HG03575 (cell line): Measurements from ENCODE around the gene JPH3.

Experiments used
- ATAC-seq: cut with Tn5 transposase; IDR thresholded peaks from one replicate; pipeline ENCODE4 v1.9.1; 2021; ENCODE audit not compliant: unreplicated experiment, insufficient number of reproducible peaks, low FRiP score; ENCODE audit errors: extremely low read depth

JPH3 gene

GRCh38 chr16:87602001-87602775 lies at the start of gene JPH3:
Gene JPH3 (plus strand): TSS chr16:87602508. CDS start chr16:87603147, 639 bp downstream.
- no peak for ATAC-seq

- ATAC-seq: no peak
Measured at GRCh38 chr16:87552772-87553573, 49.3 kb upstream of the JPH3 start.

GRCh38 chr16:87554754-87555427 lies 47.4 kb upstream of the JPH3 start:
- ATAC-seq: no peak

GRCh38 chr16:87555647-87556046 lies 46.7 kb upstream of the JPH3 start:
- no peak for ATAC-seq

GRCh38 chr16:87556941-87557459 lies 45.3 kb upstream of the JPH3 start:
- ATAC-seq: no peak

GRCh38 chr16:87558682-87559081 lies 43.6 kb upstream of the JPH3 start:
- no peak for ATAC-seq

- ATAC-seq: no peak
Measured at GRCh38 chr16:87559945-87560344, 42.4 kb upstream of the JPH3 start.

- no peak for ATAC-seq
Measured at GRCh38 chr16:87560428-87561199, 41.7 kb upstream of the JPH3 start.

- ATAC-seq: no peak
Measured at GRCh38 chr16:87561200-87562105, 40.9 kb upstream of the JPH3 start.

GRCh38 chr16:87562201-87562600 lies 40.1 kb upstream of the JPH3 start:
- no peak for ATAC-seq

GRCh38 chr16:87563022-87563421 lies 39.3 kb upstream of the JPH3 start:
- no peak for ATAC-seq

GRCh38 chr16:87563714-87564523 lies 38.4 kb upstream of the JPH3 start:
- no peak for ATAC-seq

- ATAC-seq: no peak
Measured at GRCh38 chr16:87564524-87564778, 37.9 kb upstream of the JPH3 start.

GRCh38 chr16:87569601-87570571 lies 32.4 kb upstream of the JPH3 start:
- ATAC-seq: no peak

- no peak for ATAC-seq
Measured at GRCh38 chr16:87570572-87570937, 31.8 kb upstream of the JPH3 start.
